Panc1 (cell line): Measurements from ENCODE around the gene KRT222.

Source experiments
- POLR2AphosphoS5 ChIP-seq: IDR thresholded peaks from 2 replicates; pipeline ENCODE4 v1.6.1; 2012; ENCODE audit warnings: mild to moderate bottlenecking, low read depth, low read length, moderate library complexity
- SIN3A ChIP-seq: IDR thresholded peaks from 2 replicates; pipeline ENCODE4 v1.6.1; 2012; ENCODE audit warnings: low read depth, mild to moderate bottlenecking, low read length, moderate library complexity, borderline replicate concordance; ENCODE audit not compliant: insufficient read depth
- TF ChIP-seq, protein P1 (sequence below): fragments of 450-650 bp; IDR thresholded peaks from 2 replicates; pipeline ENCODE4 v1.5.1; 2017; ENCODE audit warnings: mild to moderate bottlenecking

DNA sequence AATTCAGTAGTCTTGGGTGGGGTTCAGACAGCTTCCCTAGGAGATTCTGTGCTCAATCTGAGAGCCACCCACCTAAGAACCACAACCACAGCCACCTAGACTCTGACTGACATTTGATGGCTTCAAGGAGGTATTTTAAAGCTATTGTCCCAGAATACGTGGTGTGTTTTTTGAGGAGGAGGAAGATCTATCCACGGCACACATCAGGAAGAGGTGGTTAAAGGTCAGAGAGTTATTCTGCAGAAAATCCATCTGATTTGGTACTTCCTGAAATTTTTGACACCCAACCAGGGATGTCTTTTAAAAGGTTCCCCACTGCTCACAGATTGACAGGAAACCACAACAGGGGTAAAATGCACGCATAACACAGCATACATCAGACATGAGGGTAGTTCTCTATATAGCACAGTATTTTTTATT is 42.5 kb downstream of the KRT222 start:
- TF ChIP-seq, protein P1, sequence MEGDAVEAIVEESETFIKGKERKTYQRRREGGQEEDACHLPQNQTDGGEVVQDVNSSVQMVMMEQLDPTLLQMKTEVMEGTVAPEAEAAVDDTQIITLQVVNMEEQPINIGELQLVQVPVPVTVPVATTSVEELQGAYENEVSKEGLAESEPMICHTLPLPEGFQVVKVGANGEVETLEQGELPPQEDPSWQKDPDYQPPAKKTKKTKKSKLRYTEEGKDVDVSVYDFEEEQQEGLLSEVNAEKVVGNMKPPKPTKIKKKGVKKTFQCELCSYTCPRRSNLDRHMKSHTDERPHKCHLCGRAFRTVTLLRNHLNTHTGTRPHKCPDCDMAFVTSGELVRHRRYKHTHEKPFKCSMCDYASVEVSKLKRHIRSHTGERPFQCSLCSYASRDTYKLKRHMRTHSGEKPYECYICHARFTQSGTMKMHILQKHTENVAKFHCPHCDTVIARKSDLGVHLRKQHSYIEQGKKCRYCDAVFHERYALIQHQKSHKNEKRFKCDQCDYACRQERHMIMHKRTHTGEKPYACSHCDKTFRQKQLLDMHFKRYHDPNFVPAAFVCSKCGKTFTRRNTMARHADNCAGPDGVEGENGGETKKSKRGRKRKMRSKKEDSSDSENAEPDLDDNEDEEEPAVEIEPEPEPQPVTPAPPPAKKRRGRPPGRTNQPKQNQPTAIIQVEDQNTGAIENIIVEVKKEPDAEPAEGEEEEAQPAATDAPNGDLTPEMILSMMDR = no peak
- TF ChIP-seq POLR2AphosphoS5 = no peak
- TF ChIP-seq SIN3A = no peak
